OCI-LY3 (cell line): ENCODE results near the gene C11orf65.
"Not testable (repeated sequence)": the region's sequence is repeated elsewhere in the genome, so short reads cannot be mapped to it uniquely, and the experiment has no call there.

Experiments
- H2AFZ ChIP-seq: fragments of 200-600, 300-600 bp; shearing (Covaris generic); 2 replicates; pipeline ENCODE4 v1.6.0; 2014; ENCODE audit warnings: antibody characterized with exemption, low read depth, low read length
- H3K27ac ChIP-seq: fragments of 200-600, 300-600 bp; sonication (generic); 2 replicates; pipeline ENCODE4 v1.5.1; 2014; ENCODE audit warnings: mild to moderate bottlenecking, low read length, moderate library complexity, mixed read lengths
- H3K27me3 ChIP-seq: fragments of 200-600, 300-600 bp; sonication (generic); 2 replicates; pipeline ENCODE4 v1.6.1; 2014; ENCODE audit warnings: low read depth, low read length, mixed read lengths
- H3K36me3 ChIP-seq: fragments of 200-600, 300-600 bp; sonication (generic); replicated peaks from 2 replicates; pipeline ENCODE3; 2014; ENCODE audit warnings: low read depth, low read length, mixed read lengths
- H3K4me1 ChIP-seq: fragments of 300-600, 200-600 bp; sonication (generic); 2 replicates; pipeline ENCODE4 v1.6.1; 2014; ENCODE audit warnings: low read length, mixed read lengths
- H3K4me2 ChIP-seq: fragments of 200-600, 300-600 bp; sonication (generic); 2 replicates; pipeline ENCODE4 v1.6.1; 2014; ENCODE audit warnings: low read length, mixed read lengths
- H3K4me3 ChIP-seq: fragments of 300-600, 200-600 bp; sonication (generic); 2 replicates; pipeline ENCODE4 v1.5.1; 2014; ENCODE audit warnings: antibody characterized with exemption, mild to moderate bottlenecking, low read length, moderate library complexity
- H3K79me2 ChIP-seq: fragments of 300-600, 200-600 bp; shearing (Covaris generic); 2 replicates; pipeline ENCODE4 v1.6.1; 2014; ENCODE audit warnings: mild to moderate bottlenecking, low read length, mixed read lengths
- H3K9ac ChIP-seq: fragments of 300-600, 200-600 bp; shearing (Covaris generic); 2 replicates; pipeline ENCODE4 v1.6.0; 2014; ENCODE audit warnings: mild to moderate bottlenecking, low read length, moderate library complexity
- H3K9me3 ChIP-seq: fragments of 200-600, 300-600 bp; shearing (Covaris generic); 2 replicates; pipeline ENCODE4 v1.6.1; 2014; ENCODE audit warnings: low read length, mixed read lengths; ENCODE audit not compliant: insufficient read depth
- H4K20me1 ChIP-seq: fragments of 200-600, 300-600 bp; sonication (generic); 2 replicates; pipeline ENCODE4 v1.6.1; 2016; ENCODE audit warnings: low read length, mixed read lengths; ENCODE audit not compliant: insufficient read depth
- CTCF ChIP-seq: fragments of 200-600, 300-600 bp; sonication (generic); IDR thresholded peaks from 2 replicates; pipeline ENCODE4 v1.5.1; 2014; ENCODE audit warnings: antibody characterized with exemption, low read length, low read depth
- EZH2phosphoT487 ChIP-seq: fragments of 200-600 bp; shearing (Covaris generic); IDR thresholded peaks from 2 replicates; pipeline ENCODE4 v1.6.1; 2018; ENCODE audit warnings: antibody characterized with exemption, mixed run types, low read depth

The C11orf65 gene

GRCh38 chr11:108393046-108393445, 74.3 kb downstream of the C11orf65 start:
- no peaks in the 10 kb centered on the region for H4K20me1 ChIP-seq
- no peak overlapping the region for H3K4me2 ChIP-seq
- H3K27me3 ChIP-seq: no peaks in the 10 kb centered on the region
- TF ChIP-seq CTCF: no peak
- no peak for TF ChIP-seq EZH2phosphoT487
- no peaks in the 10 kb centered on the region for H3K36me3 ChIP-seq
- no peak overlapping the region for H3K9ac ChIP-seq
- no peaks in the 10 kb centered on the region for H3K9me3 ChIP-seq
- no peaks in the 10 kb centered on the region for H3K79me2 ChIP-seq
- H3K27ac ChIP-seq: no peak overlapping the region
- no peak overlapping the region for H2AFZ ChIP-seq
- H3K4me1 ChIP-seq: no peaks in the 10 kb centered on the region
- H3K4me3 ChIP-seq: no peak overlapping the region

- H3K36me3 ChIP-seq: no peaks in the 10 kb centered on the region
- no peak overlapping the region for H3K4me2 ChIP-seq
- H3K79me2 ChIP-seq: no peaks in the 10 kb centered on the region
- TF ChIP-seq EZH2phosphoT487 (no peak), CTCF (no peak)
- no peaks in the 10 kb centered on the region for H3K27me3 ChIP-seq
- H2AFZ ChIP-seq: no peak overlapping the region
- no peak overlapping the region for H3K27ac ChIP-seq
- H3K4me1 ChIP-seq: no peaks in the 10 kb centered on the region
- no peaks in the 10 kb centered on the region for H3K9me3 ChIP-seq
- no peaks in the 10 kb centered on the region for H4K20me1 ChIP-seq
- H3K9ac ChIP-seq: no peak overlapping the region
- H3K4me3 ChIP-seq: no peak overlapping the region
These were observed 75.0 kb downstream of the C11orf65 start for GRCh38 chr11:108392353-108392752.

GRCh38 chr11:108388576-108388975, 78.8 kb downstream of the C11orf65 start:
- H3K27ac ChIP-seq: no peak overlapping the region
- H3K4me3 ChIP-seq: no peak overlapping the region
- H3K36me3 ChIP-seq: no peaks in the 10 kb centered on the region
- H3K4me1 ChIP-seq: no peaks in the 10 kb centered on the region
- no peaks in the 10 kb centered on the region for H4K20me1 ChIP-seq
- no peaks in the 10 kb centered on the region for H3K79me2 ChIP-seq
- H3K9me3 ChIP-seq: no peaks in the 10 kb centered on the region
- H3K9ac ChIP-seq: no peak overlapping the region
- TF ChIP-seq EZH2phosphoT487: no peak
- TF ChIP-seq CTCF: no peak
- H3K27me3 ChIP-seq: no peaks in the 10 kb centered on the region
- no peak overlapping the region for H2AFZ ChIP-seq
- H3K4me2 ChIP-seq: no peak overlapping the region

- peaks cover 19% of the 10 kb centered on the region for H3K36me3 ChIP-seq
- H2AFZ ChIP-seq, H3K9ac ChIP-seq, H3K4me3 ChIP-seq, H3K27me3 ChIP-seq, H3K27ac ChIP-seq, H3K4me2 ChIP-seq, H4K20me1 ChIP-seq, H3K4me1 ChIP-seq, H3K79me2 ChIP-seq, H3K9me3 ChIP-seq: not testable (repeated sequence)
These were observed 93.8 kb downstream of the C11orf65 start for GRCh38 chr11:108373505-108373904.

GRCh38 chr11:108370990-108371389, 96.3 kb downstream of the C11orf65 start:
- H3K4me3 ChIP-seq: no peak overlapping the region
- no peaks in the 10 kb centered on the region for H3K27me3 ChIP-seq
- H3K9ac ChIP-seq: no peak overlapping the region
- TF ChIP-seq CTCF: no peak
- TF ChIP-seq EZH2phosphoT487: no peak
- H3K79me2 ChIP-seq: no peaks in the 10 kb centered on the region
- H3K9me3 ChIP-seq: no peaks in the 10 kb centered on the region
- no peak overlapping the region for H3K4me2 ChIP-seq
- H2AFZ ChIP-seq: no peak overlapping the region
- no peak overlapping the region for H3K27ac ChIP-seq
- H3K4me1 ChIP-seq: no peaks in the 10 kb centered on the region
- peaks cover 19% of the 10 kb centered on the region for H3K36me3 ChIP-seq
- H4K20me1 ChIP-seq: no peaks in the 10 kb centered on the region
